ENCODE data around the gene MOV10L1.

- TF ChIP-seq CTCF (IDR thresholded peaks at IDR 0.05) (no peak), POLR2A (IDR thresholded peaks at IDR 0.05) (no peak)
These were observed 111.7 kb downstream of the MOV10L1 start for GRCh38 chr22:50201191-50202129.

All from thyroid gland (tissue), 4 donors.